ACC112 (cell line): ENCODE results near the gene CHMP4A.
A peak's percentile ranks its signal among the peaks of the same experiment; 100 is the strongest.

Source experiments
- H2AFZ ChIP-seq: fragments of 200-600 bp; sonication (generic); one replicate; pipeline ENCODE4 v1.6.0; 2017; ENCODE audit warnings: antibody characterized with exemption, low read length; ENCODE audit not compliant: unreplicated experiment
- H3K27ac ChIP-seq: fragments of 200-600 bp; sonication (generic); 2 replicates; pipeline ENCODE4 v1.5.1; 2014; ENCODE audit warnings: low read depth, mild to moderate bottlenecking, antibody characterized with exemption, low read length, moderate library complexity
- H3K27me3 ChIP-seq: fragments of 200-600 bp; sonication (generic); 2 replicates; pipeline ENCODE4 v1.6.1; 2014; ENCODE audit warnings: mild to moderate bottlenecking, antibody characterized with exemption, low read length, moderate library complexity, mixed read lengths; ENCODE audit not compliant: insufficient read depth
- H3K36me3 ChIP-seq: fragments of 200-600 bp; sonication (generic); 2 replicates; pipeline ENCODE4 v1.6.1; 2016; ENCODE audit warnings: mild to moderate bottlenecking, antibody characterized with exemption, low read length, moderate library complexity, mixed read lengths; ENCODE audit not compliant: insufficient read depth
- H3K4me1 ChIP-seq: fragments of 200-600 bp; sonication (generic); one replicate; pipeline ENCODE4 v1.6.1; 2016; ENCODE audit warnings: low read length, mixed read lengths; ENCODE audit not compliant: insufficient read depth, unreplicated experiment, control insufficient read depth
- H3K4me3 ChIP-seq: fragments of 200-600 bp; sonication (generic); 2 replicates; pipeline ENCODE4 v1.5.1; 2014; ENCODE audit warnings: mild to moderate bottlenecking, low read depth, low read length
- H3K79me2 ChIP-seq: fragments of 200-600 bp; sonication (generic); one replicate; pipeline ENCODE4 v1.6.0; 2016; ENCODE audit warnings: low read length; ENCODE audit not compliant: control insufficient read depth, unreplicated experiment, insufficient read depth

CHMP4A gene

GRCh38 chr14:24172871-24173281, 40.4 kb downstream of the CHMP4A start:
- Histone ChIP-seq H3K4me3 (no peak overlapping the region), H3K79me2 (no peaks in the 10 kb centered on the region), H2AFZ (no peak overlapping the region), H3K4me1 (no peaks in the 10 kb centered on the region), H3K27me3 (no peaks in the 10 kb centered on the region), H3K36me3 (peaks cover 32% of the 10 kb centered on the region), H3K27ac (no peak overlapping the region)

- H3K79me2 ChIP-seq: no peaks in the 10 kb centered on the region
- no peak overlapping the region for H2AFZ ChIP-seq
- H3K36me3 ChIP-seq: peaks cover 36% of the 10 kb centered on the region
- no peak overlapping the region for H3K4me3 ChIP-seq
- no peak overlapping the region for H3K27ac ChIP-seq
- no peaks in the 10 kb centered on the region for H3K27me3 ChIP-seq
- no peaks in the 10 kb centered on the region for H3K4me1 ChIP-seq
Observed at GRCh38 chr14:24172261-24172860, 40.9 kb downstream of the CHMP4A start.

- Histone ChIP-seq H3K36me3 (peaks cover 36% of the 10 kb centered on the region), H3K4me3 (no peak within 1 kb of the TSS), H2AFZ (no peak within 1 kb of the TSS), H3K27me3 (no peaks in the 10 kb centered on the region), H3K4me1 (no peaks in the 10 kb centered on the region), H3K79me2 (no peaks in the 10 kb centered on the region), H3K27ac (no peak within 1 kb of the TSS)
Observed at GRCh38 chr14:24171422-24172260, 41.6 kb downstream of the CHMP4A start, which contains the start of gene REC8. REC8 (plus strand) TSS chr14:24172080; CDS start chr14:24172553, 473 bp downstream.

- peaks cover 8% of the 10 kb centered on the region for H3K4me1 ChIP-seq
- H3K79me2 ChIP-seq: peaks cover 19% of the 10 kb centered on the region
- H3K36me3 ChIP-seq: peaks cover 53% of the 10 kb centered on the region
- no peak overlapping the region for H3K4me3 ChIP-seq
- no peak overlapping the region for H2AFZ ChIP-seq
- no peaks in the 10 kb centered on the region for H3K27me3 ChIP-seq
- no peak overlapping the region for H3K27ac ChIP-seq
Observed at GRCh38 chr14:24167469-24168114, 45.7 kb downstream of the CHMP4A start.

- peaks cover 48% of the 10 kb centered on the region for H3K36me3 ChIP-seq
- H3K79me2 ChIP-seq: peaks cover 34% of the 10 kb centered on the region
Observed at GRCh38 chr14:24165785-24166184, 47.5 kb downstream of the CHMP4A start.

GRCh38 chr14:24164518-24164991, 48.7 kb downstream of the CHMP4A start:
- Histone ChIP-seq H3K4me1 (peaks cover 22% of the 10 kb centered on the region), H3K27me3 (no peaks in the 10 kb centered on the region), H3K4me3 (no peak overlapping the region), H2AFZ (no peak overlapping the region), H3K79me2 (peaks cover 34% of the 10 kb centered on the region), H3K27ac (no peak overlapping the region), H3K36me3 (peaks cover 43% of the 10 kb centered on the region)

More at GRCh38 chr14:24165785-24166184, 47.5 kb downstream of the CHMP4A start:
- Histone ChIP-seq H3K27ac (no peak overlapping the region), H3K4me1 (peaks cover 16% of the 10 kb centered on the region), H2AFZ (no peak overlapping the region), H3K4me3 (no peak overlapping the region), H3K27me3 (no peaks in the 10 kb centered on the region)

GRCh38 chr14:24162093-24162492, 51.2 kb downstream of the CHMP4A start:
- Histone ChIP-seq H3K4me1 (peaks cover 22% of the 10 kb centered on the region), H3K79me2 (peaks cover 34% of the 10 kb centered on the region), H3K36me3 (peaks cover 39% of the 10 kb centered on the region), H2AFZ (no peak overlapping the region), H3K27me3 (no peaks in the 10 kb centered on the region), H3K27ac (peak overlapping the region; percentile 96), H3K4me3 (peak overlapping the region; percentile 91)

GRCh38 chr14:24160850-24161804, 52.2 kb downstream of the CHMP4A start, which contains the start of gene IRF9:
IRF9 (plus strand) TSS chr14:24161265; CDS start chr14:24162145, 880 bp downstream.
- peak within 1 kb of the TSS; percentile 96 for H3K27ac ChIP-seq

GRCh38 chr14:24160499-24160849, 52.8 kb downstream of the CHMP4A start:
- Histone ChIP-seq H3K4me3 (no peak overlapping the region), H3K36me3 (peaks cover 36% of the 10 kb centered on the region), H3K27me3 (no peaks in the 10 kb centered on the region), H3K27ac (peak overlapping the region; percentile 96), H2AFZ (no peak overlapping the region), H3K79me2 (peaks cover 34% of the 10 kb centered on the region), H3K4me1 (peaks cover 22% of the 10 kb centered on the region)

More at GRCh38 chr14:24160850-24161804, 52.2 kb downstream of the CHMP4A start, which contains the start of gene IRF9:
- peaks cover 33% of the 10 kb centered on the region for H3K36me3 ChIP-seq
- no peak within 1 kb of the TSS for H2AFZ ChIP-seq
- H3K4me1 ChIP-seq: peaks cover 22% of the 10 kb centered on the region
- no peaks in the 10 kb centered on the region for H3K27me3 ChIP-seq
- peaks cover 34% of the 10 kb centered on the region for H3K79me2 ChIP-seq
- H3K4me3 ChIP-seq: peak within 1 kb of the TSS; percentile 91
